Activated T-helper 17 cell treated with anti-CD3 and anti-CD28 coated beads, Interleukin-2, amount 50 U/mL, for 72 hours (primary cell): ENCODE measurements around the gene RPL26. TPM values are rescaled to one million over a fixed set of nuclear protein-coding genes. Genes with fewer than 3 reads are reported as not detected.
A peak's percentile ranks its signal among the peaks of the same experiment; 100 is the strongest.

ENCODE experiments used
- ATAC-seq: fragments of 150-1000 bp; cut with Tn5 transposase; replicated peaks from 2 replicates; pipeline ENCODE4 v1.10.0; 2021; ENCODE audit warnings: mild to moderate bottlenecking, moderate library complexity
- H3K27ac Mint-ChIP-seq: one replicate; pipeline ENCODE4 v1.8.0; 2022; ENCODE audit warnings: mixed read lengths
- H3K27me3 Mint-ChIP-seq: one replicate; pipeline ENCODE4 v1.8.0; 2022; ENCODE audit warnings: mixed read lengths
- H3K36me3 Mint-ChIP-seq: one replicate; pipeline ENCODE4 v1.8.0; 2022; ENCODE audit warnings: low read depth, mild to moderate bottlenecking, mixed read lengths
- H3K4me1 Mint-ChIP-seq: one replicate; pipeline ENCODE4 v1.8.0; 2022; ENCODE audit warnings: mixed read lengths
- H3K4me3 Mint-ChIP-seq: one replicate; pipeline ENCODE4 v1.8.0; 2022; ENCODE audit warnings: mild to moderate bottlenecking, mixed read lengths
- H3K9me3 Mint-ChIP-seq: one replicate; pipeline ENCODE4 v1.8.0; 2022; ENCODE audit warnings: mixed read lengths
- total RNA-seq, 2 donors: library from RNA; stranded (reverse); gene quantifications; one replicate each; pipeline ENCODE4 v1.2.3, GENCODE V29; 2022

The RPL26 gene
- total RNA-seq, 2 donors from 2014 or later: 2,606 to 3,397 TPM

GRCh38 chr17:8337802-8338752 is 44.9 kb downstream of the RPL26 start:
- Mint-ChIP-seq H3K4me3 (peak overlapping the region; percentile 26), H3K36me3 (no peaks in the 10 kb centered on the region), H3K27ac (no peak overlapping the region), H3K27me3 (no peaks in the 10 kb centered on the region), H3K9me3 (no peaks in the 10 kb centered on the region), H3K4me1 (peaks cover 4% of the 10 kb centered on the region)
- no peak for ATAC-seq

GRCh38 chr17:8333281-8333680 is 49.7 kb downstream of the RPL26 start:
- Mint-ChIP-seq H3K36me3 (no peaks in the 10 kb centered on the region), H3K4me1 (peaks cover 4% of the 10 kb centered on the region), H3K4me3 (no peak overlapping the region), H3K27ac (no peak overlapping the region), H3K9me3 (no peaks in the 10 kb centered on the region), H3K27me3 (peaks cover 11% of the 10 kb centered on the region)
- no peak for ATAC-seq

GRCh38 chr17:8332688-8333087 is 50.3 kb downstream of the RPL26 start:
- Mint-ChIP-seq H3K4me1 (peaks cover under 1% of the 10 kb centered on the region), H3K27me3 (peaks cover 15% of the 10 kb centered on the region), H3K27ac (no peak overlapping the region), H3K36me3 (no peaks in the 10 kb centered on the region), H3K9me3 (no peaks in the 10 kb centered on the region), H3K4me3 (no peak overlapping the region)
- ATAC-seq: no peak

GRCh38 chr17:8332128-8332527 is 50.9 kb downstream of the RPL26 start:
- H3K27ac Mint-ChIP-seq: no peak overlapping the region
- H3K36me3 Mint-ChIP-seq: no peaks in the 10 kb centered on the region

More at GRCh38 chr17:8332128-8332527, 50.9 kb downstream of the RPL26 start:
- H3K9me3 Mint-ChIP-seq: no peaks in the 10 kb centered on the region
- no peak overlapping the region for H3K4me3 Mint-ChIP-seq
- ATAC-seq: no peak
- peaks cover 15% of the 10 kb centered on the region for H3K27me3 Mint-ChIP-seq
- no peaks in the 10 kb centered on the region for H3K4me1 Mint-ChIP-seq

Other genes starting within 250 kb of the RPL26 start
- gene PER1, start 230.8 kb downstream of the RPL26 start, total RNA-seq: 100 to 1,000 TPM in 1 of 2 donors, 10 to 100 TPM in 1; 52.0 to 269 TPM
- gene VAMP2, start 220.2 kb downstream of the RPL26 start, total RNA-seq: 10 to 100 TPM; 41.7 to 66.2 TPM
- gene TMEM107, start 206.8 kb downstream of the RPL26 start, total RNA-seq: 10 to 100 TPM; 43.3 to 45.3 TPM
- gene BORCS6, start 193.0 kb downstream of the RPL26 start, total RNA-seq: 1 to 10 TPM; 4.7 to 7.0 TPM
- gene AURKB, start 172.6 kb downstream of the RPL26 start, total RNA-seq: 100 to 1,000 TPM; 158 to 161 TPM
- gene CTC1, start 135.1 kb downstream of the RPL26 start, total RNA-seq: 10 to 100 TPM; 53.8 to 80.4 TPM
- 100 to 1,000 TPM in 1 of 2 donors, 10 to 100 TPM in 1; 53.9 to 143 TPM for gene PFAS, start 133.9 kb downstream of the RPL26 start, total RNA-seq
- 10 to 100 TPM; 44.9 to 56.0 TPM for gene RANGRF, start 94.5 kb downstream of the RPL26 start, total RNA-seq
- gene SLC25A35, start 87.8 kb downstream of the RPL26 start, total RNA-seq: 1 to 10 TPM; 3.6 to 4.3 TPM
- gene ARHGEF15, start 73.0 kb downstream of the RPL26 start, total RNA-seq: not detected
- not detected for gene ODF4, start 43.4 kb downstream of the RPL26 start, total RNA-seq
- under 1 TPM; 0.09 to 0.21 TPM for gene RNF222, start 14.6 kb upstream of the RPL26 start, total RNA-seq
- 10 to 100 TPM; 71.9 to 74.1 TPM for gene NDEL1, start 52.7 kb upstream of the RPL26 start, total RNA-seq
- gene MYH10, start 247.5 kb upstream of the RPL26 start, total RNA-seq: 10 to 100 TPM; 13.9 to 34.7 TPM